GM23338 (cell line): ENCODE measurements around the gene SRP68. TPM values are rescaled to one million over a fixed set of nuclear protein-coding genes. Genes with fewer than 3 reads are reported as not detected.

ENCODE experiments used
- ATAC-seq: fragments of 200-7000 bp; cut with Tn5 transposase; 3 replicates; pipeline ENCODE4 v1.9.1; 2020
- DNase-seq: peaks from one replicate; pipeline ENCODE4 v3.0.0-alpha.2; 2015; ENCODE audit warnings: low spot score
- H2AFZ ChIP-seq: fragments of 200-600 bp; sonication (generic); 2 replicates; pipeline ENCODE4 v1.8.0; 2016; ENCODE audit warnings: antibody characterized with exemption, mild to moderate bottlenecking, moderate library complexity
- H3F3A ChIP-seq: fragments of 200-600 bp; sonication (generic); replicated peaks from 2 replicates; pipeline ENCODE4 v1.8.0; 2017; ENCODE audit warnings: antibody characterized with exemption, mixed run types, low read depth
- H3K27ac ChIP-seq: fragments of 200-600 bp; sonication (generic); 2 replicates; pipeline ENCODE4 v1.6.1; 2016; ENCODE audit warnings: low read depth
- H3K27me3 ChIP-seq: fragments of 200-600 bp; sonication (generic); 2 replicates; pipeline ENCODE4 v1.8.0; 2016; ENCODE audit warnings: mild to moderate bottlenecking, mixed run types, moderate library complexity; ENCODE audit not compliant: insufficient read depth
- H3K36me3 ChIP-seq: fragments of 200-600 bp; sonication (generic); 2 replicates; pipeline ENCODE4 v1.8.0; 2016; ENCODE audit warnings: mild to moderate bottlenecking; ENCODE audit not compliant: insufficient read depth
- H3K4me1 ChIP-seq: fragments of 200-600 bp; sonication (generic); 2 replicates; pipeline ENCODE4 v1.8.0; 2016; ENCODE audit warnings: mild to moderate bottlenecking, moderate library complexity; ENCODE audit not compliant: insufficient read depth
- H3K4me2 ChIP-seq: fragments of 200-600 bp; sonication (generic); 2 replicates; pipeline ENCODE4 v1.7.1; 2017; ENCODE audit warnings: mixed run types
- H3K4me3 ChIP-seq: fragments of 200-600 bp; sonication (generic); 2 replicates; pipeline ENCODE4 v1.6.1; 2016; ENCODE audit warnings: mixed run types
- H3K79me2 ChIP-seq: fragments of 200-600 bp; sonication (generic); replicated peaks from 2 replicates; pipeline ENCODE4 v1.8.0; 2017; ENCODE audit warnings: mild to moderate bottlenecking; ENCODE audit not compliant: insufficient read depth
- H3K9me2 ChIP-seq: fragments of 200-600 bp; sonication (generic); 2 replicates; pipeline ENCODE4 v1.8.0; 2017; ENCODE audit not compliant: insufficient read depth
- H4K20me1 ChIP-seq: fragments of 200-600 bp; sonication (generic); replicated peaks from 2 replicates; pipeline ENCODE4 v1.8.0; 2017; ENCODE audit warnings: mild to moderate bottlenecking; ENCODE audit not compliant: insufficient read depth
- H3K27ac Mint-ChIP-seq: 2 replicates; pipeline ENCODE4 v1.8.0; 2020; ENCODE audit warnings: inconsistent platforms, mild to moderate bottlenecking, moderate library complexity, mixed read lengths
- H3K27me3 Mint-ChIP-seq: 3 replicates; pipeline ENCODE4 v1.8.0; 2022; ENCODE audit warnings: low read depth, mild to moderate bottlenecking, moderate library complexity, mixed read lengths, inconsistent platforms; ENCODE audit not compliant: insufficient read depth, poor library complexity
- H3K36me3 Mint-ChIP-seq: 3 replicates; pipeline ENCODE4 v1.8.0; 2021; ENCODE audit warnings: low read depth, mild to moderate bottlenecking, inconsistent platforms, moderate library complexity, mixed read lengths
- H3K4me1 Mint-ChIP-seq: 3 replicates; pipeline ENCODE4 v1.8.0; 2020; ENCODE audit warnings: mild to moderate bottlenecking, inconsistent platforms, mixed read lengths
- H3K4me3 Mint-ChIP-seq: 3 replicates; pipeline ENCODE4 v1.8.0; 2021; ENCODE audit warnings: moderate library complexity, mild to moderate bottlenecking, inconsistent platforms, mixed read lengths
- H3K9me3 Mint-ChIP-seq: 3 replicates; pipeline ENCODE4 v1.8.0; 2020; ENCODE audit warnings: moderate library complexity, mild to moderate bottlenecking, inconsistent platforms, mixed read lengths
- polyA plus RNA-seq: library from polyadenylated mRNA; unstranded; fragments of >200 nt; fragmentation: Nextera tagmentation; extraction: Ambion mirVana; gene quantifications from 2 replicates; pipeline ENCODE4 v1.2.1, GENCODE V29; 2016
- total RNA-seq: library from RNA; depleted of rRNA; stranded (reverse); fragments of >200 nt; shearing (Covaris generic); gene quantifications from 2 replicates; pipeline ENCODE4 v1.2.3, GENCODE V29; 2014
- TF ChIP-seq, protein P1 (sequence below): fragments of 250-450 bp; sonication (Bioruptor Pico); IDR thresholded peaks from 2 replicates; pipeline ENCODE4 v1.5.0; 2020; ENCODE audit warnings: mild to moderate bottlenecking, moderate library complexity
- TF ChIP-seq, protein P2 (sequence below): IDR thresholded peaks from one replicate; pipeline ENCODE4 v1.6.1; 2018; ENCODE audit warnings: antibody characterized with exemption; ENCODE audit not compliant: unreplicated experiment

Gene SRP68
- total and polyA plus RNA-seq, 2 experiments from 2014 or later, result 30.7 to 62.8 TPM

DNA sequence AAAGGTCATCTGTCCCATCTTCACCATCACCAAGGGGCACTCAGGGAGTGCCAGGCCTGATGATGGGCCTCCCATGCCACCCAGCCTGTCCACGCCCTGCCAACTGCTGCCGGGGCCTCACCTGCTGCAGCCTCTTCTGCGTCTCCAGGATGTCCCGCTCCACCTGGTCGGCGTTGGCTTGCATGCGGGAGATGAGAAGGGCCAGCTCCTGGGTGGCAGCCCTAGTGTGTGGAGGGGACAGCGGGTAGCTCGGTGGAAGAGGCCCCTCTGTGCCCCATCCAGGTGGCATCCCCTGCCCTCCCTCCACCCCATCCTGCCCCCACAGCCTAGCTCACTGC lies 48.4 kb downstream of the SRP68 start (continued):
- TF ChIP-seq, protein P1, sequence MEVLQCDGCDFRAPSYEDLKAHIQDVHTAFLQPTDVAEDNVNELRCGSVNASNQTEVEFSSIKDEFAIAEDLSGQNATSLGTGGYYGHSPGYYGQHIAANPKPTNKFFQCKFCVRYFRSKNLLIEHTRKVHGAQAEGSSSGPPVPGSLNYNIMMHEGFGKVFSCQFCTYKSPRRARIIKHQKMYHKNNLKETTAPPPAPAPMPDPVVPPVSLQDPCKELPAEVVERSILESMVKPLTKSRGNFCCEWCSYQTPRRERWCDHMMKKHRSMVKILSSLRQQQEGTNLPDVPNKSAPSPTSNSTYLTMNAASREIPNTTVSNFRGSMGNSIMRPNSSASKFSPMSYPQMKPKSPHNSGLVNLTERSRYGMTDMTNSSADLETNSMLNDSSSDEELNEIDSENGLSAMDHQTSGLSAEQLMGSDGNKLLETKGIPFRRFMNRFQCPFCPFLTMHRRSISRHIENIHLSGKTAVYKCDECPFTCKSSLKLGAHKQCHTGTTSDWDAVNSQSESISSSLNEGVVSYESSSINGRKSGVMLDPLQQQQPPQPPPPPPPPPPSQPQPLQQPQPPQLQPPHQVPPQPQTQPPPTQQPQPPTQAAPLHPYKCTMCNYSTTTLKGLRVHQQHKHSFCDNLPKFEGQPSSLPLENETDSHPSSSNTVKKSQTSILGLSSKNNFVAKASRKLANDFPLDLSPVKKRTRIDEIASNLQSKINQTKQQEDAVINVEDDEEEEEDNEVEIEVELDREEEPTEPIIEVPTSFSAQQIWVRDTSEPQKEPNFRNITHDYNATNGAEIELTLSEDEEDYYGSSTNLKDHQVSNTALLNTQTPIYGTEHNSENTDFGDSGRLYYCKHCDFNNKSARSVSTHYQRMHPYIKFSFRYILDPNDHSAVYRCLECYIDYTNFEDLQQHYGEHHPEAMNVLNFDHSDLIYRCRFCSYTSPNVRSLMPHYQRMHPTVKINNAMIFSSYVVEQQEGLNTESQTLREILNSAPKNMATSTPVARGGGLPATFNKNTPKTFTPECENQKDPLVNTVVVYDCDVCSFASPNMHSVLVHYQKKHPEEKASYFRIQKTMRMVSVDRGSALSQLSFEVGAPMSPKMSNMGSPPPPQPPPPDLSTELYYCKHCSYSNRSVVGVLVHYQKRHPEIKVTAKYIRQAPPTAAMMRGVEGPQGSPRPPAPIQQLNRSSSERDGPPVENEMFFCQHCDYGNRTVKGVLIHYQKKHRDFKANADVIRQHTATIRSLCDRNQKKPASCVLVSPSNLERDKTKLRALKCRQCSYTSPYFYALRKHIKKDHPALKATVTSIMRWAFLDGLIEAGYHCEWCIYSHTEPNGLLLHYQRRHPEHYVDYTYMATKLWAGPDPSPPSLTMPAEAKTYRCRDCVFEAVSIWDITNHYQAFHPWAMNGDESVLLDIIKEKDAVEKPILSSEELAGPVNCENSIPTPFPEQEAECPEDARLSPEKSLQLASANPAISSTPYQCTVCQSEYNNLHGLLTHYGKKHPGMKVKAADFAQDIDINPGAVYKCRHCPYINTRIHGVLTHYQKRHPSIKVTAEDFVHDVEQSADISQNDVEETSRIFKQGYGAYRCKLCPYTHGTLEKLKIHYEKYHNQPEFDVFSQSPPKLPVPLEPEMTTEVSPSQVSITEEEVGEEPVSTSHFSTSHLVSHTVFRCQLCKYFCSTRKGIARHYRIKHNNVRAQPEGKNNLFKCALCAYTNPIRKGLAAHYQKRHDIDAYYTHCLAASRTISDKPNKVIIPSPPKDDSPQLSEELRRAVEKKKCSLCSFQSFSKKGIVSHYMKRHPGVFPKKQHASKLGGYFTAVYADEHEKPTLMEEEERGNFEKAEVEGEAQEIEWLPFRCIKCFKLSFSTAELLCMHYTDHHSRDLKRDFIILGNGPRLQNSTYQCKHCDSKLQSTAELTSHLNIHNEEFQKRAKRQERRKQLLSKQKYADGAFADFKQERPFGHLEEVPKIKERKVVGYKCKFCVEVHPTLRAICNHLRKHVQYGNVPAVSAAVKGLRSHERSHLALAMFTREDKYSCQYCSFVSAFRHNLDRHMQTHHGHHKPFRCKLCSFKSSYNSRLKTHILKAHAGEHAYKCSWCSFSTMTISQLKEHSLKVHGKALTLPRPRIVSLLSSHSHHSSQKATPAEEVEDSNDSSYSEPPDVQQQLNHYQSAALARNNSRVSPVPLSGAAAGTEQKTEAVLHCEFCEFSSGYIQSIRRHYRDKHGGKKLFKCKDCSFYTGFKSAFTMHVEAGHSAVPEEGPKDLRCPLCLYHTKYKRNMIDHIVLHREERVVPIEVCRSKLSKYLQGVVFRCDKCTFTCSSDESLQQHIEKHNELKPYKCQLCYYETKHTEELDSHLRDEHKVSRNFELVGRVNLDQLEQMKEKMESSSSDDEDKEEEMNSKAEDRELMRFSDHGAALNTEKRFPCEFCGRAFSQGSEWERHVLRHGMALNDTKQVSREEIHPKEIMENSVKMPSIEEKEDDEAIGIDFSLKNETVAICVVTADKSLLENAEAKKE (CRISPR knock-in tag), result no peak

DNA sequence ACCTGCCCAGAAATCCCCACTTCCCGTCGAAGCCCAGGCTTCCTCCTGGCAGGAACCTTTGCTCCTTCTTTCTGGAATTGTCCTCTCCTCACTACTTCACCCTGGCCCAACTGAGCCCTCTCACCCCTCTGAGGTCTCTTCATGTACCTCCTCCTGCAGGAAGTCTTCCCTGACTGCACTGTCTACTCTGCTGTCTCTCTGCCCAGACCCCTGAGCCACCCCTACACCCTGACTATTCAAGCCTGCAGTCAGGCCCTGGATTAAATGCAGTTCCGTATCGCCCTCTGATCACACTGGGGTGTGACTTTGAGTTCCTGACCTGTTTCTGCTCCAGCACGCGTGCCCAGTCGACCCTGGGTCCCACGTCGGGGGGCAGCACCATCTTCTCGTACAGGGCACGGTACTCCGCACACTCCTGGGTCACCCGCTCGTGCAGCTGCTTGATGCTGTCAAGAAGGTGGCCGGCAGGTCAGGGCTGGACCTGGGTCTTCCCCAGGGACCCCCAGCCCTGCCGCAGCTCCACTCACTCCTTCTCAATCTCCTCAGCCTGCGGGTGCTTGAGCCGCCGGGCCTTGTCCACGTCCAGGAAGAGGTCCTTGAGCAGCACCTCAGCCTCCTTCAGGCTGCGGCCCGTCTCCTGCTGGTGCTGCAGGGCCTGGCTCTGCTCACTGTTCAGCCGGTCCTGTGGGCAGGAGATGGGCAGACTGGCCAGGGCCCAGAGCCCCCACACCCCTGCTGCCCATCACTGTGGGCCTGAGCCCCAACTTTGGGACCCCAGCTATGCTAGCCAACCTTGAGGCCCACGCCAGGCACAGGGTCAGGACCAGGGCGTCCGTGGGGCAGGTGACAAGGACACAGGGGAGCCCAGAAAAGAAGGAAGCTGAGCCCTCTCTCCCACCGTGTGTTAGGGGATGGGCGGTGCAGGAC lies 49.1 kb downstream of the SRP68 start:
- Histone ChIP-seq H3K27ac (no peak overlapping the region), H3K9me2 (no peaks in the 10 kb centered on the region), H3F3A (no peaks in the 10 kb centered on the region), H4K20me1 (no peaks in the 10 kb centered on the region), H3K79me2 (no peaks in the 10 kb centered on the region), H3K4me2 (no peak overlapping the region), H3K4me3 (no peak overlapping the region), H3K36me3 (no peaks in the 10 kb centered on the region), H2AFZ (no peak overlapping the region), H3K27me3 (no peaks in the 10 kb centered on the region), H3K4me1 (no peaks in the 10 kb centered on the region)
- Mint-ChIP-seq H3K27ac (no peak overlapping the region), H3K9me3 (no peaks in the 10 kb centered on the region), H3K36me3 (no peaks in the 10 kb centered on the region), H3K27me3 (peaks cover 2% of the 10 kb centered on the region), H3K4me1 (peaks cover 6% of the 10 kb centered on the region; the same call in 1 of the 3 replicates), H3K4me3 (no peak overlapping the region; the same call in 2 of the 3 replicates)
- TF ChIP-seq, protein P2, sequence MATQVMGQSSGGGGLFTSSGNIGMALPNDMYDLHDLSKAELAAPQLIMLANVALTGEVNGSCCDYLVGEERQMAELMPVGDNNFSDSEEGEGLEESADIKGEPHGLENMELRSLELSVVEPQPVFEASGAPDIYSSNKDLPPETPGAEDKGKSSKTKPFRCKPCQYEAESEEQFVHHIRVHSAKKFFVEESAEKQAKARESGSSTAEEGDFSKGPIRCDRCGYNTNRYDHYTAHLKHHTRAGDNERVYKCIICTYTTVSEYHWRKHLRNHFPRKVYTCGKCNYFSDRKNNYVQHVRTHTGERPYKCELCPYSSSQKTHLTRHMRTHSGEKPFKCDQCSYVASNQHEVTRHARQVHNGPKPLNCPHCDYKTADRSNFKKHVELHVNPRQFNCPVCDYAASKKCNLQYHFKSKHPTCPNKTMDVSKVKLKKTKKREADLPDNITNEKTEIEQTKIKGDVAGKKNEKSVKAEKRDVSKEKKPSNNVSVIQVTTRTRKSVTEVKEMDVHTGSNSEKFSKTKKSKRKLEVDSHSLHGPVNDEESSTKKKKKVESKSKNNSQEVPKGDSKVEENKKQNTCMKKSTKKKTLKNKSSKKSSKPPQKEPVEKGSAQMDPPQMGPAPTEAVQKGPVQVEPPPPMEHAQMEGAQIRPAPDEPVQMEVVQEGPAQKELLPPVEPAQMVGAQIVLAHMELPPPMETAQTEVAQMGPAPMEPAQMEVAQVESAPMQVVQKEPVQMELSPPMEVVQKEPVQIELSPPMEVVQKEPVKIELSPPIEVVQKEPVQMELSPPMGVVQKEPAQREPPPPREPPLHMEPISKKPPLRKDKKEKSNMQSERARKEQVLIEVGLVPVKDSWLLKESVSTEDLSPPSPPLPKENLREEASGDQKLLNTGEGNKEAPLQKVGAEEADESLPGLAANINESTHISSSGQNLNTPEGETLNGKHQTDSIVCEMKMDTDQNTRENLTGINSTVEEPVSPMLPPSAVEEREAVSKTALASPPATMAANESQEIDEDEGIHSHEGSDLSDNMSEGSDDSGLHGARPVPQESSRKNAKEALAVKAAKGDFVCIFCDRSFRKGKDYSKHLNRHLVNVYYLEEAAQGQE, result no peak
- DNase-seq (no peak), ATAC-seq (no peak)
